H7 (cell line): ENCODE data around the gene OSBPL6. TPM values are rescaled to one million over a fixed set of nuclear protein-coding genes. Genes with fewer than 3 reads are reported as not detected.

Experiments
- DNase-seq: peaks from one replicate; pipeline ENCODE4 v3.0.0; 2012
- H3K27me3 ChIP-seq: 2 replicates; pipeline ENCODE4 v1.6.0; 2011; ENCODE audit warnings: mild to moderate bottlenecking, low read length; ENCODE audit not compliant: control insufficient read depth, insufficient read depth
- H3K36me3 ChIP-seq: replicated peaks from 2 replicates; pipeline ENCODE4 v1.5.1; 2011; ENCODE audit warnings: low read length; ENCODE audit not compliant: control insufficient read depth, insufficient read depth
- H3K4me3 ChIP-seq: 2 replicates; pipeline ENCODE4 v1.5.1; 2011; ENCODE audit warnings: low read depth, mild to moderate bottlenecking, control low read depth, low read length, moderate library complexity; ENCODE audit not compliant: insufficient read depth
- total RNA-seq: library from RNA; depleted of rRNA; stranded (reverse); fragments of >200 nt; shearing (Covaris generic); gene quantifications from 2 replicates; pipeline ENCODE4 v1.2.3, GENCODE V29; 2014

Gene OSBPL6
- total RNA-seq, 1 experiment from 2014 or later: 9.2 TPM

DNA sequence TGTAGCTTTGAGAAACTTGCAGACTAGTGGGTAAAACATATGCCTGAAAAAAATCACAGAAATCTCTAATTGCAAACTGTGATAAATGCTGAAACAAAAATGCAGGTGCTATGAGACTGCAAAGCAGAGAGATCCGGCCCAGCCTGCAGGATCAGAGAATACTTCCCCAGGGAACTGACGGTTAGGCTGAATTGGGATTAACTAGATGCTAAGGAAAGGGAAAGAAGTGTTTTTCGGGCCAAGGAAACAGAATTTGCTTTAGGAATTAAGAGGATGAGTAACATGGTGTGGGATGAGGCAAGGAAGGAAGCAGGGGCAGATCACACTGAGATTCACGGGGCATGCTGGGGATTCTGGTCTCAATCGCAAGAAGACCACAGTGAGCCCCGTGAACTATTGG, 71.5 kb downstream of the OSBPL6 start:
- H3K36me3 ChIP-seq: no peaks in the 10 kb centered on the region
- H3K27me3 ChIP-seq: no peaks in the 10 kb centered on the region
- DNase-seq: no peak

DNA sequence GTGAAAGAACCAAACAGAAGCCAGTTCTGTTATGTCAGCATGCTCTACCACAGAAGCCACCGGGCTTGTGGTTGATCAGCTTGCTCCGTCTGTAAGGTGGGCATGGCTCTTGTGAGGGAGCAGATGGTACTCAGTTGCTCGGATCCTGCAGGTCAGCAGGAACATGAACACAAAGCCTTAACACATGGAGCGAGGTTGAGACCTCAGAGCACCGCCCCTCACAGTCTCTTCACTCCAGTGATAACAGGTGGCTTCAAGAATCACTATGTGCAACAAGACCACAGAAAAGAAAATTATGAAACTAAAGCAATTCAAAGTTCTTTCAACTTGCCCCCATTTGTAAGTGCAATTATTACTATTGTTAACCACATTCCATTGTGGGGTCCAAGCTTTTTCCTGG, 72.1 kb downstream of the OSBPL6 start:
- DNase-seq: no peak
- Histone ChIP-seq H3K4me3 (no peak overlapping the region), H3K36me3 (no peaks in the 10 kb centered on the region), H3K27me3 (no peaks in the 10 kb centered on the region)

More for the DNA sequence above, 71.5 kb downstream of the OSBPL6 start:
- H3K4me3 ChIP-seq: no peak overlapping the region

DNA sequence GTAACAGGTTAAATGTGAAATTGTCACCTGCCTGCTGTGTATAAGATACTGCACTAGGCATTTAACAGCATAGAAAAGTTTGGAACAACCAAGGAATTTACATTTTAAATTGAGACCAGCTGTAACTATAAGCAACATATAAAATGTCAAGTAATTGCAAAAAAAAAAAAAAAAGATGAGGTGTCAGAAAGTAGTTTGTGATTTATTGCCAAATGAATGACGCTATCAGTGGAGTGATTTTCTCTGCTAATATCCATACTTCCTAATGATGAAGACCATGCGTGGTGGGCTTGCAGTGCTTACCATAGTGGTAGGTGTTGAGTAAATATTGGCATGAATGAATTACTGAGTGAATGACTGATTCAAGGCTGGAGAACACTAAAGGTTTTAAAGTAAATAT, 73.3 kb downstream of the OSBPL6 start:
- H3K36me3 ChIP-seq: no peaks in the 10 kb centered on the region
- H3K4me3 ChIP-seq: no peak overlapping the region
- H3K27me3 ChIP-seq: no peaks in the 10 kb centered on the region
- DNase-seq: no peak

DNA sequence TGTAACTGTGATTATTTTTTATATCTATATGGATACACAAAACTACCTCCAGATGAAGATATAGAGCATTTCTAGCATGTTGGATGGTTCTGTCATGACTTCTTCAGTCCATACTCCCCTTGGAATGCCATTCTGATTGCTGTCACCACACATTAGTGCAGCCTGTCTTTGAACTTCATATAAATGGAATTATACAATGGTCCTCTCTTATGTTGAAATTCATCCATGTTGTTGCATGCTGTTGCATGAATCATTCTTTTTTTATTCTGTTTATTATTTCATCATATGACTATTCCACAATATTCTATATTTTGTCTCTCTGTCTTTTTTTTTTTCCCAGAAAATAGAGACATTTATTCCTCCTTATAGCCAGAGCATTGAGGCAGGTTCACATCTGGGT, 74.1 kb downstream of the OSBPL6 start:
- no peaks in the 10 kb centered on the region for H3K27me3 ChIP-seq
- H3K4me3 ChIP-seq: no peak overlapping the region
- no peak for DNase-seq
- no peaks in the 10 kb centered on the region for H3K36me3 ChIP-seq

DNA sequence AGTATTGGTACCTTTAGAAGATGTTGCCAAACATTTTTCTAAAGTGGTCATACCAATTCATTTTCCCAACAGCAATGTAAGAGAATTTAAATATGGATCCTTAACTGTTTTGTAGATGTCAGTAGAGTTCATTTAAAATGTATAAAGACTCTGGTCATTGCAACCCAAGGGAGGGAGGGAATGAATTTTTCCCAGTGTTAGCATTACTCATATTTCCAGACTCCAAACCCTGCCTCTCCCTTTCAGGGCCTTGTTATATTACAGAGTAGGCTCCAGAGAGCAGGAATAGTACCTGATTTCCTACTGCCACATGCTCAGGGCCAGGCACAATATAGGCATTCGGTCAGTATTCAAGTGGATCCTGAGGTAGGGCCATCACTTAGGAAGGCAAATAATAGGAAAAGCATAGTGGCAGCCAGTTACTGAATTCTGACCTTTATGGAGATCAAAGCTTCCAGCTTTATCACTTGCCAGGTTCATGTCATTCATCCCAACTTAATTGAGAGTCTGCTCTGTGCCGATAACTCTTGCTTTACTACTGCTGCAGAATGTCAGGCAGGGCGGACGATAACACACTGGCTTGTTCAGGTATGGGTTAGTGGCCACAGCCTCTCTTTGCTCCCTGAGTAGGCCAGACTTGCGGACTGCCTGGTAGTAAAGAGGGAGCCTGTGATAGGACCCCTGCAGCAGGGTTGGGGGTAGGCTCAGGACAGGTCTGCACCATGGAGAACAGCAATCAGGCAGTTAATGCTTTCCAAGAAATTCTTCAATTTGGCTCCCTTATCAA, 75.3 kb downstream of the OSBPL6 start:
- DNase-seq: no peak
- no peaks in the 10 kb centered on the region for H3K27me3 ChIP-seq
- no peaks in the 10 kb centered on the region for H3K36me3 ChIP-seq
- no peak overlapping the region for H3K4me3 ChIP-seq

DNA sequence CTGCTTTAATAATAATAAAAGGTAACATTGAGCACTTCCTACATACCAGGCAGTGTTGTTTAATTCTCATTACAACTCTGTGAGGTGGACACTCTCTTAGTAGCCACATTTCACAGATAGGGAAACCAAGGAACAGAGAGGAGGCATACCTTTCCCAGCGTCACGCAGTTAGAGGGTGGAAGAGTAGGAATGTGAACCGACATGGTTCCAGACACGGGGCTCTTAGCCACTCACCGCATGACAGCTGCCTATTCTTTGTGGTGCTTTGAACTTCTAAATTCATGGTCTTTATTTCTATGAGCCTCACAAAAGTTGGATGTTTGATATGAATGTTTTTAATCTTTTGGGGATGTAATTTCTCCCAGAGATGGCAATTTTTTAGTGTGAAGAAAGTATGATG, 76.0 kb downstream of the OSBPL6 start:
- H3K27me3 ChIP-seq: no peaks in the 10 kb centered on the region
- no peak overlapping the region for H3K4me3 ChIP-seq
- no peak for DNase-seq
- H3K36me3 ChIP-seq: no peaks in the 10 kb centered on the region

DNA sequence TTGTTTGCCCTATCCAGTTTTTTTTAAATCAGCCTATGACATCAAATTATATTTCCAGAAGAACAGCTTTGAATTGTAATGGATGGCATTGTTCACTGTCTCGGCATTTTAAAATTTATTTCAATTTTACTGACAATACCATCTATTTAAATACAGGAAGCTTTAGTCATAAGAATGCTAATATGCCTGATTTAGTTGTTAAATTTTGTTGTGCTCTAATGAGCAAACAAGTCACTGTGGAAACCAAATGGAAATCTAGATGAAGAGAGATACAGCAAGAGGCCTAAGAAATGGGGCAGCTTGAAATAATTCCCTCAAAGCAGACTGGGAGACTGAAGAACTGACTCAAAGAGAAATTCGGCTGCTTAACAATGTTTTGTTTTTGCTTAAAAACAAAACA, 76.8 kb downstream of the OSBPL6 start:
- Histone ChIP-seq H3K4me3 (no peak overlapping the region), H3K27me3 (no peaks in the 10 kb centered on the region), H3K36me3 (no peaks in the 10 kb centered on the region)
- no peak for DNase-seq

DNA sequence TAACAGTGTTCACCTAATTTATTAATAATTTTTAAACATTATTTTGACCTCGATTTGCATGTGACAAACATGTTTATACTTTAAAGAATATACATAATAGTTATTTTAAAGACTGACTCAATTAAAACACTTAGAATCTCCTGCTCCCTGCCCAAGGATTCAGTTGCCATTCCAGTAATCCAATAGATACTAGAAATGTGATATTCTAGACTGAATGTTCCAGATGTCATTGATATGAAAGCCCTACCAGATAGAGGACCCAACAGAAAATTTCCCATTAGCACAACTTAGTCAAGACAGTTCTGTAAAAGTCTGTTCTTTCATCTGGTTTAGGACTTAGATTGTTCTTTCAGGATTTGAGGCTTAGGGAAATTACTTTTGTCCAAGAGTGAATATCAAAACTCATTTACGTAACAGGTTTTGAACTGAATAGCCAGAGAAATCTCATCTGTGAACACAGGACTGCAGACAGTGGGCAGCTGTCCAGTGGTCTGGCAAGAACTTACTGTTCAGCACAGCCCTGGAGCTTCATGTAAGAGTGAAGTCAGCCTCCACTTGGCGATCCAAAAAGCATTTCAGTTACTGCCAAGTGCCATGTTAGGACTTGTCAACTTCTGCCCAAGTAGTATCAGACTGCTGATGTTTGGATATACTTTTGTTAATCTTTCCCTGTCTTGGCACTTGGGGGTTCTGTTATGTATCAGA, 77.5 kb downstream of the OSBPL6 start:
- no peaks in the 10 kb centered on the region for H3K27me3 ChIP-seq
- no peaks in the 10 kb centered on the region for H3K36me3 ChIP-seq
- no peak for DNase-seq

DNA sequence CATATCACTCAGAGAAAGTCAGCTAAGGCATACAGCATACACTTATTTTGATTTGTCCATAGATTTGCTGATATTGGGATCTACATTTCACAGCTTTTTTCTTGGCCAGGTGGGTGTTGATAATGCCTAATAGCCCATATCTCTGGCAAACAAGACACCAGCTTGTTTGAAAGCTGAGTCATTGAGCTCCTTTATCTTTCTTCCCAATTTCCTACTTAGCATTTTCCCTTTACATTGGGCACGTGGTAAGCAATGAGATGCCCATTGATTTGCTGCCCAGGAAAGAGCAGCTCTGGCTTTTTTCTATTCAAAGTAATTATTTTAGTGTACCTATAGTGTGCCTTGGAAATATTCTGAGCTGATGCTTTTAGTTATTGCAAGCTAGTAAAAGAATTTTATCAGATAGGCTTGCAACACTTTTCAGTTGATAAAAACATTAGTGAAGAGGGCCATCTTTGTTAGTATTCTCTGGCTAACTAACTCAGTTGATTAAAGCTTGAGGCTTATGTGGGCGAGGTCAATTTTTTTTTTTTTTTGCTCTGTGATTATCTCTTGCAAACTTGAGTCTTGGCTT, 79.6 kb downstream of the OSBPL6 start:
- Histone ChIP-seq H3K36me3 (no peaks in the 10 kb centered on the region), H3K4me3 (no peak overlapping the region), H3K27me3 (no peaks in the 10 kb centered on the region)
- DNase-seq: no peak

More for the DNA sequence above, 77.5 kb downstream of the OSBPL6 start:
- H3K4me3 ChIP-seq: no peak overlapping the region

DNA sequence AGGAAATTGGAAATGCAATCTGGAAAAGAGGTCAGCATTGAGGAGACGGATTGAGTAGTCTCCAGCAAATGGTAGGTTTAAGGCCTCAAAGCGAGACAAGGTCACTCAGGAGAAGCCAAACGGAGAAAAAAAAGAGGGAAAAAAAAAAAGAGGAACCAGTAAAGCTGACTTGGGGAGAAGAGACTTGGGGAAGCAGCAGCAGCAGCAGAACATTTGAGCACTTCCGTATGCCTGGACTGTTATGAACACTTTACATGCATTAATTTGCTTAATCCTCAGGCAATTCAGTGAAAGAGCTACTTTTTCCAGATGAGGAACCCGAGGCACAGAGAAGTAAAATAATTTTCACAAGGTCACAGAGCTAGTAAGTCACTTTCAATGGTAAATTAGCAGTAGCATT, 81.3 kb downstream of the OSBPL6 start:
- Histone ChIP-seq H3K4me3 (no peak overlapping the region), H3K36me3 (no peaks in the 10 kb centered on the region), H3K27me3 (no peaks in the 10 kb centered on the region)
- DNase-seq: no peak

DNA sequence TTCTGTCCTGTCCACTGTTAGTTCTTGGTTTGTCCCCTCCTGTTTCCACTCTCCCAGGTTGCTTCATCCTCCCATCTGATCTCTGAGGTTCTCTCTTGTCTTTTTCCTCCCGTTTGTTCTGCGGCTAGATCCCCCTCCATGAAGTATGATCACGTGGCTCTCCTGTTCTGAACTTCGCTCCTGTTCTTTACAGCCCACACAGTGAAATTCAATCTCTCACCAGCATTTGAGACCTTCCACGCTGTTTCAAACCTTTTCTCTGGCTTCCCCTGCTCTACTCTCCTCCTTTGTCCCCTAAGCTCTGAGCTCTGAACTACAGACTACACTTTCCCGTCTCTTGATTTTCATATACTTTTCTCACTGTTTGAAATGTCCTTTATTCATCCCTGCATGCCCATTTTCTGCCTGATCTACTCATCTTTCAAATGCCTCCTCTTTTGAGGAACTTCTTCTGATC, 83.5 kb downstream of the OSBPL6 start:
- Histone ChIP-seq H3K36me3 (no peaks in the 10 kb centered on the region), H3K27me3 (no peaks in the 10 kb centered on the region), H3K4me3 (no peak overlapping the region)
- no peak for DNase-seq

DNA sequence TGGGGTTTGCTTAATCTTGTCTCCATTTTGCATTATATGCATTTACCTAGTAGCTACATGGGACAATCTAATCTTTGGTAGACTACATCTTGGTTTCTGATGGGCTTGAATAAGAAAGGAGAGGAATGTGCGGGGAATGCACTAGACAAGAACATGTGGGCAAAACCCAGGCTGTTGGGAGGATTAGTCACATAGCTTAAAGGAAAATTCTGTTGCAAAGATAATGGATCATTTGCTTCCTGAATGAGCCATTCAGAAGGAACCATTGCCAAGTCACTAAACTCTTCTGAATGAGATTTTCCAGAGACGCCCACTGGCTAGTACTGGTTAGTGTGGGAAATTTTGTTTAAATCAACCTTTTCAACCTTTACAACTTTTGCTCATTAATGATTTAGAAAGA, 84.8 kb downstream of the OSBPL6 start:
- Histone ChIP-seq H3K27me3 (no peaks in the 10 kb centered on the region), H3K4me3 (no peak overlapping the region), H3K36me3 (no peaks in the 10 kb centered on the region)
- no peak for DNase-seq

DNA sequence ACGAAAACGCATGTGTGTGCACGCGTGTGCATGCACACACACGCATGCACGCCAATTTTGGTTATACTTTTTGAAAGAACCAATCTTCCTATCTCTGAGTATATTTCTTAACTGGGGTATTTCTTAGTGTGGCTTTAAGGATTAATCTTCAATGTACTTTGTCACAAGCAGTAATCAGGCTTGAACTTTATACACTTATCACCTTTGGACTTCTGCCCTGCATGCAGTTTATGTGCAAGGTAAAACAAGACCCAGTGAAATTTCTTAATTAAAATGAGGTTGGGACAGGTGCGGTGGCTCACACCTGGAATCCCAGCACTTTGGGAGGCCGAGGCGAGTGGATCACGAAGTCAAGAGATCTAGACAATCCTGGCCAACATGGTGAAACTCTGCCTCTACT, 85.3 kb downstream of the OSBPL6 start:
- no peaks in the 10 kb centered on the region for H3K36me3 ChIP-seq
- H3K4me3 ChIP-seq: no peak overlapping the region
- DNase-seq: no peak
- H3K27me3 ChIP-seq: no peaks in the 10 kb centered on the region

DNA sequence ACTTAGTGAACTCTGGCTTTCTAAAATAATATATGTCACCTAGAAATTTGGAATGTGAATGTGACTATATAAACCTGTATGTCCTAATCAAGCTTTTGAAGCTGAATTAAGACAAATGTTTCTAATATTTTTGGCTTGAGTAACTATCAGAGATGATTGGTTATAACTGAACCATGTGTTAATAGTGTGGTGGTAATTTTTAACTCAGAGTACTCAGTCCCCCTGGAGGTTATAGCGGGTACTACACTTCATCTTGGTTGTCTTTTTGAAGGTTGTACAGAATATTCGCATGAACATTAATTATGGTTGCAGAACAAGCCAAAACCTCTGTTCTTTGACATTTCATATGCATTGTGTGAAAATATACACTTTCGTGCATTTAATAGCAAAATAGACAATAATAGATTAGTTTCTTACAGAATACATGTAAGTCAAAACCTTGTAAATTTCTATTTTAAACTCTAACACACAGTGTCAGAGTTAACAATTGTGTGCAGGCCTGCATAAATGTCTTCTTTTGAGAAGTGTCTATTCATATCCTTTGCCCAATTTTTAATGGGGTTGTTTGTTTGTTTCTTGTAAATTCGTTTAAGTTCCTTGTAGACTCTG, 86.0 kb downstream of the OSBPL6 start:
- DNase-seq: no peak
- no peaks in the 10 kb centered on the region for H3K36me3 ChIP-seq
- no peak overlapping the region for H3K4me3 ChIP-seq
- H3K27me3 ChIP-seq: no peaks in the 10 kb centered on the region
